K562 treated with DMSO at 1 percent for 4 hours (cell line): ENCODE measurements around the gene VPS41. TPM values are rescaled to one million over a fixed set of nuclear protein-coding genes. Genes with fewer than 3 reads are reported as not detected.

ENCODE experiments used
- total RNA-seq: library from RNA; unstranded; fragments of 300-600 nt; gene quantifications from 2 replicates; pipeline ENCODE4 v1.2.3, GENCODE V29; 2022; ENCODE audit not compliant: insufficient read depth

Gene VPS41
- total RNA-seq, result 13.0 and 13.9 TPM in 2 replicates

DNA sequence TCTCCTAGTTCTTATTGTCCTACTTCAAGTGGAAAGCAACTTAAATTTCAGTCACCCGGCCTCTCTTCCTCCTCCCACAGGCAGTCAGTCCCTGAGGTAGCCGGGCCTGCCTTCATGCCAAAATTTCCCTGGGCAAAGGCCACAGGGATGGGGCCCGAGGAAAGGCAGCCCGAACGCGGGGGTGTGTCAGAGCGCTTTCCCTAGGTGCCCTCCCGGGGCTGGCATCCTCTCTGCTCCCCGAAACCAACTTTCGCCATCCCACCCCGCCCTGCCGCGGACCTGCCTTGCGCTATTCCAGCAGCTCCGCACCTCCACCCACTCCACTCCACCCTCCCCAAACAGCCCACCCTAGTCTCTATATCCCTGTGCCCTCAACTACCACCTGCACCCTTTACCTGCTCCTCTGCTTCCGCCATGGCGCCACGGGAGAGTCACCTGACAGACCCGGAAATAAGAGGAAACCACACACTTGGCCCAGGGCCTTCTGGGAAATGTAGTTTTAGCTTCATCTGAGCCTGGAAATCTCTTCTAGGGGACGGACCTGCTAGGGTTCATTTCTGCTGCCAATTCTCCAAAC, at the start of gene VPS41:
Gene VPS41, minus strand, starts transcription at position 433 of the 577 bp plus-strand sequence. Its CDS starts 17 bp downstream, at position 416.

Other genes starting within 250 kb of the VPS41 start
- 2.1 and 2.3 TPM in 2 replicates for gene POU6F2, start 68.7 kb upstream of the VPS41 start, total RNA-seq